Hematopoietic multipotent progenitor cell treated with erythropoietin and hydrocortisone succinate and interleukin-3 and kit ligand, for 4 days (in vitro differentiated cells): Measurements from ENCODE around the gene SLCO2B1.
"Not testable (repeated sequence)": the region's sequence is repeated elsewhere in the genome, so short reads cannot be mapped to it uniquely, and the experiment has no call there.

Source experiments
- DNase-seq: peaks from one replicate; pipeline ENCODE4 v3.0.0-alpha.2; 2015

The SLCO2B1 gene

DNA sequence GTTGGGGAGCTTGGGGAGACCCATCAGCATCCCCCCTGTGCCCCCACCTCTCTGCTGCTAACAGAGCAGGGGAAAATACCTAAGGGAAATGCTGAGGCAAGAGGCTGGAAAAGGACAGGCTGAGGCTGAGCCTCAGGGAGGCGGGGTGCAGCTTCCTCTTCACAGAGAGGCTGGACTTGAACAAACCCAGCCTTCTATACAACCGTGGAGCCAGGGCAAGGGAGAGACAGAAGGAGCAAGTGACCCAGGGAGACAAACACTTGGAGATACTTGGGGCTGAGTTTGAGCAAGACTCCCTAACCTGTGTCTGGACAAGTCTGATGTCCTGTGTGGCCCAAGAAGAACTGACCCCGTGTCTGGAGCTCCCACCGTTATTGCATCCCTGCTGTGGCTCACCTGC, at the start of gene SLCO2B1:
SLCO2B1 (plus strand) TSS at position 229 of the 400 bp plus-strand sequence. CDS start 275 bp downstream, outside the sequence.
- DNase-seq, result peak; percentile 10

DNA sequence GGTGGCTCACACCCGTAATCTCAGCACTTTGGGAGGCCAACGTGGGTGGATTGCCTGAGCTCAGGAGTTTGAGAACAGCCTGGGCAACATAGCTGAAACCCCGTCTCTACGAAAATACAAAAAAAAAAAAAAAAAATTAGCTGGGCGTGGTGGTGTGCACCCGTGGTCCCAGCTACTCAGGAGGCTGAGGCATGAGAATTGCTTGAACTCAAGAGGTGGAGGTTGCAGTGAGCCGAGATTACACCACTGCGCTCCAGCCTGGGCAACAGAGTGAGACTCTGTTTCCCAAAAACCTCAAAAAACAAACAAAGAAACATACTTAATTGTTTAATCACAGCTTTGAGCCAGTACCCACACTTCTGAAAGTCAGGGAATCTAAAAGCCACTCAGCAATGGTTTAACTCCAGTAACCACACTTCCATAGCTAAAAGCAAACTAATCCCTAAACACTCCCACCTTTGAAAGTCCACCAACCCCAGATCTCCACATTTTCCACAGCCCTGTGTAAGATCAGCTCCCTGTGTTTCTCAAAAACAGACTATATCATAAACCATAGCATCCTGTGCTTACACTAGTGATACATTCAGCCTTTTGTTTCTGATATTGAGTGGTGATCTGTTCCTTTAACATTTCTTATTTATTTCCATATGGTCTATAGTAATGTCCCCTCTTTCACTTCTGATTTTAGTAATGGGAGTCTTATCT, 49.3 kb upstream of the SLCO2B1 start:
- DNase-seq, result no peak

DNA sequence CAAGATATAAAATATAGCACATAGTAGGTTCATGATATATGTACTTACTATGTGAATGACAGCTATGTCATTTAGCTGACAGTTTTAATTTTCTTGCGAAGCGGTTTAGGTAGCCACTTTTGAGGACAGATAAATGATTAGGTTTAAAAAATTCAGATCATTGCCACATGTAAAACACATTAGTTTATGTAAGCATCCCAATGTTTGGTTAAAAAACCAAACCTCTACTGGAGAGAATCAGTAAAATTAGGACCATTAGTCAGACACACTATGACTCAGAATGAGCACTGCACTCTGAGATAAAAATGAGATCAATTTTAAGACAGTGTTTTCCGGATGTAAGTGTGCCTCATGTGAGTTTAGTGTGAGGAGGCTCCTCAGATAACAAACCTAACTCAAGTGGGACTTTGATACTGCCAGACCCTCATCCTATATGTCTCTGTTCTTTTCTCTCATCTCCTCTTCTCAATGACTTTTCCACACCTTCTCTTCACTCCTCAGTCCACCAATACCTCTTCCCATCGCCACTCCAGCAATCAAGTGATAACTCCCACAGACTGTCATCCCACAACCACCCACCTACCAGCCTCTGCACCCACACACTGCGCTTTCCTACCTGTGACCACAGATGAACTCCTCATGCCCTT, 47.4 kb upstream of the SLCO2B1 start:
- DNase-seq, result peak; percentile 76

GRCh38 chr11:75105462-75105925, 45.4 kb upstream of the SLCO2B1 start:
- DNase-seq, result peak; percentile 54

DNA sequence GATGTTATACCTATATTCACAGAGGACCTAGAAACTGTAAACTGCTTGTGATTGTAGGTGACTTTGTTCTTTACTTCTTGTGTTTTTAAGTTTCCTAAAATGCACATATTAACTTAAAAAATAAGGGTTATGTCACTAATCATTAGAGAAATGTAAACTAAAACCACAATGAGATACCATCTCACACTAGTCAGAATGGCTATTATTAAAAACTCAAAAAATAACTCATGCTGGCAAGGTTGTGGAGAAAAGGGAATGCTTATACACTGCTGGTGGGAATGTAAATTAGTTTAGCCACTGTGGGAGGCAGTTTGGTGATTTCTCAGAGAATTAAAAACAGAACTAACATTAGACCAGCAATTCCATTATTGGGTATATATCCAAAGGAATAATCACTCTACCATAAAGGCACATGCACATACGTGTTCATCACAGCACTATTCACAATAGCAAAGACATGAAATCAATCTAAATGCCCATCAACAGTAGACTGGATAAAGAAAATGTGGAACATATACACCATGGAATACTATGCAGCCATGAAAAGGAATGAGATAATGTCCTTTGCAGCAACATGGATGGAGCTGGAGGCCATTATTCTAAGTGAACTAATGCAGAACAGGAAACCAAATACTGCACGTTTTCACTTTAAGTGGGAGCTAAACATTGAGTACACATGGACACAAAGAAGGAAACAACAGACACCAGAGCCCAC, 44.8 kb upstream of the SLCO2B1 start:
- not testable (repeated sequence) for DNase-seq

DNA sequence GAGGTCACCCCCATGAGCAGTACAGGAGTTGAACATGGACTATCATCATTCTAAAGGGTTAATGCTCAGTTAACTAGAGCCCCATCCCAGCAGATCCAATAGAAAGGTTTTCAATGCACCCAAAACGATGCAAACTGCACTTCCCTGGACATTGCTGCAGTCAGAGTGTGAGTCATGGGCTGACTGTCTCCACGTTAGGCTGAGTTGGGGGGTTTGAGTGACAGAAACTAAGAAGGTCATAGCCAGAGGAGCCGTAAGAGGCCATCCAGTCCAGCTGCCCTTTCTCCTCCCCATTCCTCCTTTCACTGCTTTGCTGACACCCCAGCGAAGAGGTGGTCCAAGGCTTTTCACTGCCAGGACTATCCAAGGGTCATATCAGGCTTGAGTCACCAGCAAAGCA, 43.7 kb upstream of the SLCO2B1 start:
- no peak for DNase-seq

DNA sequence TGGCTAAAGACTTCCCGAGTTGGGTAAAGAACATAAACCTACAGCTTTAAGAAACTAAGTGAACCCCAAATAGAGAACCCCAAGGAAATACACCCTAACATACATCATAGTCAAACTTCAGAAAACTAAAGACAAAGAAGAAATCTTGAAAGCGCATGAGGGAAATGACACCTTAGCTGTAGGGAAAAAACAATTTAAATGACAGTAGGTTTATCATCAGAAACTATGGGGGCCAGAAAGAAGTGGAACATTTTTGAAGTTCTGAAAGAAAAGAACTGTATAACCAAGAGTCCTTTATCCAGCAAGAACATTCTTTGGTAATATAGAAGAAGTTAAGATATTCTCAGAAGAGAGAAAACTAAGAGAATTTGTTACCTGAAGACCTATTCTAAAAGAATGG, 38.7 kb upstream of the SLCO2B1 start:
- DNase-seq, result no peak

- DNase-seq, result no peak
Measured at GRCh38 chr11:75113030-75113429, 37.9 kb upstream of the SLCO2B1 start.

- no peak for DNase-seq
Measured at GRCh38 chr11:75114465-75114864, 36.4 kb upstream of the SLCO2B1 start.

DNA sequence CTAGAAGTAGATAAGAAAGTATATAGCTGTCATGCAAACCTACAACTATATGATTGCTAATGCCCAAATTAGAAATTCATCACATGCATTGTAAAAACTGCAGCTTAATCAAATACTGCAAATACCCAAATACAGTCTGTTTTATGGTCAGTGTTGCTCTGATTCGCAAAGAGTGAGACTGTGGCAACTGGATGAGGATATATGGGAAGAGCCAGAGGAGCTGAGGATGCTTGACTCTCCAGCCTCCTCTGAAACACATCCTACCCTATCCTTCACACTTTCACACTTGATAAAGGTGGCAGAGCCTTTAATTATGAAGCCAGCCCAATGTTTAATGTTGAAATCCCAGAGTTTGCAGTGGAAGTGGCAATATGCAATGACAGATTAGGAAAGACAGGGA, 32.3 kb upstream of the SLCO2B1 start:
- DNase-seq, result no peak

GRCh38 chr11:75126564-75126963, 24.3 kb upstream of the SLCO2B1 start:
- no peak for DNase-seq

DNA sequence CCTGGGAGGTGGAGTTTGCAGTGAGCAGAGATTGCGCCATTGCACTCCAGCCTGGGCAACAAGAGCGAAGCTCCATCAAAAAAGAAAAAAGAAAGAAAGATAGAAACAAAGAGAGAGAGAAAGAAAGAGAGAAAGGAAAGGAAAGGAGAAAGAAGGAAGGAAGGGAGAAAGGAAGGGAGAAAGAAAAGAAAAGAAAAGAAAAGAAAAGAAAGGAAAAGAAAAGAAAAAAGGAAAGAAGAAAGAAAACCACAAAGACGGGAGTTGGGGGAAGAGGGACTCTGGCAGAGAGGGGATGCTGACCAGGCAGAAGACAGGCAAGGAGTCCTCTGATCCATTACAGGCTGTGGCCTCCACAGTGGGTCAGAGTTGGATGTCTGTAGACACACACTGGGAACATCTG, 18.8 kb upstream of the SLCO2B1 start:
- DNase-seq, result no peak

DNA sequence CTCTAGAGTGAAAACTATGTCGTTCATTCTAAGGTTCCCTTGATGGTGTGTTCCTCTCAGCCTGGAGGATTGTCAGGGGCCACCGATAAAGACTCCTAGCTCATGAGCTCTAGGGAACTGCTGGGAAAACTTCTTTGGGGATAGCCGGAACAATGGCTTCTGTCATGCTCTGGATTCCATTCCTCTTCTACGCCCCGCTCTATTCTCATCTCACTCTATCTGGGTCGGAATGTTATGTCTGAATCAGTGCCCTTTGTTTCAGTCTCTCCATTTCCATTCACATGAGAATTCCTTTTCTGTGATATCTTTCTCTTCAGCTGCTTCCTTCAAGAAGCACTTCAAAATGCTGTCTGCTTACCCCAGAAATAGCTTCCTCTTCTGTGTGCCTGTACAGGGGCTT, 16.9 kb upstream of the SLCO2B1 start:
- no peak for DNase-seq

DNA sequence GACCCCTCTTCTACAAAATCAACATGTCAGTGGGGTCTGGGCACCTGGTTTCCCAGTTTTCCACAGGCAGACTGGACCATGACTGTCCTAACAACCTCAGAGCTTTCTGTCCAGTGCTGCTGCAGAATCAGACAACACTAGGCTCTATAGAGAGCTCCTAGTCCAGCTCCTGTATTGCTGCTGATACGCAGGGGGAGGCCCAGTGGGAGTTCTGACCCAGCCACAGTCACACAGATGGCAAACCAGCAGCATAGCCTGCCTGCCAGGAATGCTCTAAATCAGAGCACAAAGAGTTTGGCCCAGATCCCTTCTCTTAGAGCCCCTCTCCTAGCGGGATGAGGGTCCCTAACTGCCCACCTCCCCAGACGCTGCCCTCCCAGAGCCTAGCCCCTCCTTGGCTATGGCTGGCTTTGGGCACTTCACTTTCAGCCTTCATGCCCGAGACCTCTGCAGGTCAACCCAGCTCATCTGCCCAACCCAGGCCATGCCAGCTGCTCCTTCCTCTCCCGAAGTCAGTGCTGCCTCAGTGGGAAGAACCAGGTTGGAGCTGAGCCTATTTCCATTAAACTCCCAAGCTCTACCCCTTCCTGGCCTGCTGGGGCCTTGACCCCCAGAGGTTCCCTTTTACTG, 15.8 kb upstream of the SLCO2B1 start:
- no peak for DNase-seq

GRCh38 chr11:75135651-75136050, 15.3 kb upstream of the SLCO2B1 start:
- DNase-seq, result no peak

- DNase-seq, result peak; percentile 69
Measured at GRCh38 chr11:75140269-75141138, 10.4 kb upstream of the SLCO2B1 start.

GRCh38 chr11:75141166-75141565, 9.7 kb upstream of the SLCO2B1 start:
- no peak for DNase-seq

DNA sequence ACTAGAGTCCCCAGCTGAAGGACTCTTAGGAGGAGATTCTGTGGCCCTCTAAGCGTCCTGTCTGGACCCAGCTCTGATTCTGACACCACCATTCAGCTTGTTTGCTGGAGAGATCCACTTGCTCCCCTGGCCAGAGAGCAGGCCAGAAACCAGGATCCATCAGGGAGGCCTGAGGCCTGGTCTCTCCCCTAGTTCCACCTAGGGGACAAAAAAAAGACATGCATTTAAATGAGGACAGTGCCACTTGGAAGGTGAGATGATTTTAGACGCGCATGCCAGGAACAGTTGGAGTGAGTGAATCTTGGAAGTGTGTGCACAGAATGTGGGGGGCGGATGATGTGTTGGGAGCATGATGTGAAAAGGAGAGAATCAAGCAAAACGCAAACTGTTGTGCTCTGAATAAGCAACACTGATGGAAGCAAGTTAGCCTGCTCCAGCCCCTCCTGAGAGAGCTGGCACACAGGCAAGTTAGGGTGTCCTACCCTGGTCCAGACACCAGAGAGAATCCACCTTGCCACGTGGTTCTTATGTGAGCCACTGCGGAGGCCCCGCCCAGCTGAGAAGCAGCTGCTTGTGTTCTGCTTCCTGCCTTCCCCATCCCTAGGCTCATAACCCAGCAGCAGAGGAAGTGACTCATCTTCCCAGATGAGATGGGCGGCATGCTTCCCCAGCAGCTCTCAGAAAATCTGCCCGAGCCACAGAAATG, 8.0 kb upstream of the SLCO2B1 start:
- DNase-seq, result peak; percentile 94

GRCh38 chr11:75143420-75143731, 7.5 kb upstream of the SLCO2B1 start:
- no peak for DNase-seq

- DNase-seq, result no peak
Measured at GRCh38 chr11:75144716-75145014, 6.2 kb upstream of the SLCO2B1 start.

GRCh38 chr11:75145196-75145971, 5.5 kb upstream of the SLCO2B1 start:
- DNase-seq, result no peak
